ENCODE data around the gene DSCAML1.

DNA sequence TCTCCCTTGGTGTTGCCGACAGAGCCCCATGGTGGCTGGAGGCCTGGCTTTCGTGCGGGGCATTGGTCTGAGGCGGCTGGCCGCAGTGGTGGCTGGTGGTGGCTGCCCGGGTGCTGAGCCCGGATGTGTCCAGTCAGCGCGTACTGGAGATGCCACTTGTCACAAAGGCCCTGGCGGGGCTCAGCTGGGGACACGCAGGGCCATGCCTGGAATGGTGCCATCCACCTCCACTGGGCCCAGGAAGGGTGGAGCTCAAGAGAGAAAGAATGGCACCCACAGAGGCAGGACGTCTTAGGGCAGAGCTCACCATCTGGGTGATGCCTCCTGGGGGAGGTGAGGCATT is 376.9 kb downstream of the DSCAML1 start:
- TF ChIP-seq, protein P1, sequence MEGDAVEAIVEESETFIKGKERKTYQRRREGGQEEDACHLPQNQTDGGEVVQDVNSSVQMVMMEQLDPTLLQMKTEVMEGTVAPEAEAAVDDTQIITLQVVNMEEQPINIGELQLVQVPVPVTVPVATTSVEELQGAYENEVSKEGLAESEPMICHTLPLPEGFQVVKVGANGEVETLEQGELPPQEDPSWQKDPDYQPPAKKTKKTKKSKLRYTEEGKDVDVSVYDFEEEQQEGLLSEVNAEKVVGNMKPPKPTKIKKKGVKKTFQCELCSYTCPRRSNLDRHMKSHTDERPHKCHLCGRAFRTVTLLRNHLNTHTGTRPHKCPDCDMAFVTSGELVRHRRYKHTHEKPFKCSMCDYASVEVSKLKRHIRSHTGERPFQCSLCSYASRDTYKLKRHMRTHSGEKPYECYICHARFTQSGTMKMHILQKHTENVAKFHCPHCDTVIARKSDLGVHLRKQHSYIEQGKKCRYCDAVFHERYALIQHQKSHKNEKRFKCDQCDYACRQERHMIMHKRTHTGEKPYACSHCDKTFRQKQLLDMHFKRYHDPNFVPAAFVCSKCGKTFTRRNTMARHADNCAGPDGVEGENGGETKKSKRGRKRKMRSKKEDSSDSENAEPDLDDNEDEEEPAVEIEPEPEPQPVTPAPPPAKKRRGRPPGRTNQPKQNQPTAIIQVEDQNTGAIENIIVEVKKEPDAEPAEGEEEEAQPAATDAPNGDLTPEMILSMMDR (IDR thresholded peaks at IDR 0.05; ENCODE audit: low read depth, low read length): no peak
- no peak for TF ChIP-seq EZH2phosphoT487 (IDR thresholded peaks at IDR 0.05; ENCODE audit: low read depth)
